Amniotic stem cell (primary cell): ENCODE data around the gene FLRT2.

Experiments used
- DNase-seq: peaks from one replicate; lab custom pipeline; 2025; lab: John Stamatoyannopoulos, UW

Gene FLRT2, protein sequence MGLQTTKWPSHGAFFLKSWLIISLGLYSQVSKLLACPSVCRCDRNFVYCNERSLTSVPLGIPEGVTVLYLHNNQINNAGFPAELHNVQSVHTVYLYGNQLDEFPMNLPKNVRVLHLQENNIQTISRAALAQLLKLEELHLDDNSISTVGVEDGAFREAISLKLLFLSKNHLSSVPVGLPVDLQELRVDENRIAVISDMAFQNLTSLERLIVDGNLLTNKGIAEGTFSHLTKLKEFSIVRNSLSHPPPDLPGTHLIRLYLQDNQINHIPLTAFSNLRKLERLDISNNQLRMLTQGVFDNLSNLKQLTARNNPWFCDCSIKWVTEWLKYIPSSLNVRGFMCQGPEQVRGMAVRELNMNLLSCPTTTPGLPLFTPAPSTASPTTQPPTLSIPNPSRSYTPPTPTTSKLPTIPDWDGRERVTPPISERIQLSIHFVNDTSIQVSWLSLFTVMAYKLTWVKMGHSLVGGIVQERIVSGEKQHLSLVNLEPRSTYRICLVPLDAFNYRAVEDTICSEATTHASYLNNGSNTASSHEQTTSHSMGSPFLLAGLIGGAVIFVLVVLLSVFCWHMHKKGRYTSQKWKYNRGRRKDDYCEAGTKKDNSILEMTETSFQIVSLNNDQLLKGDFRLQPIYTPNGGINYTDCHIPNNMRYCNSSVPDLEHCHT

GRCh38 chr14:85529803-85530574 is at the start of gene FLRT2:
FLRT2 (plus strand) TSS chr14:85530144; CDS start chr14:85621515, 91,371 bp downstream.
- peak; percentile 70 for DNase-seq

GRCh38 chr14:85481471-85481870 is 48.5 kb upstream of the FLRT2 start:
- DNase-seq, result no peak

DNA sequence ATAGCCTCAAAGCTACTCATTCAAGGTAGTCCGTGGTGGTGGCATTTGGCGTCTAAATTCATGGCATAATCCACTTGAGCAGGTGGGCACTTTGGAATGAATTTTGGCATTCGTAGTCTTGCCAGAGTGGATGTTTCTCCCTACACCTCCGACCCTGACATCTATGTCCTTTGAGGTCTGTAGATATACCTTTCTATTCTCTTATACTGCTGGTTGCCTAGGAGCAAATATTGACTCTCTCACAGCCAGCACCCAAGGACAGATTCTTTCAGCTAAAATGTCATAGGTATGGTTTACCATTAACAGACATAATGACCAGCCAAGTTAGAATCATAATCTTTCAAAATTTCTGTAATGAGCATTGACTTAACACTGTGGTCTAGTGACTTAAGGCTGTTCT is 47.4 kb upstream of the FLRT2 start:
- no peak for DNase-seq

- no peak for DNase-seq
These were observed 46.9 kb upstream of the FLRT2 start for GRCh38 chr14:85483037-85483436.

DNA sequence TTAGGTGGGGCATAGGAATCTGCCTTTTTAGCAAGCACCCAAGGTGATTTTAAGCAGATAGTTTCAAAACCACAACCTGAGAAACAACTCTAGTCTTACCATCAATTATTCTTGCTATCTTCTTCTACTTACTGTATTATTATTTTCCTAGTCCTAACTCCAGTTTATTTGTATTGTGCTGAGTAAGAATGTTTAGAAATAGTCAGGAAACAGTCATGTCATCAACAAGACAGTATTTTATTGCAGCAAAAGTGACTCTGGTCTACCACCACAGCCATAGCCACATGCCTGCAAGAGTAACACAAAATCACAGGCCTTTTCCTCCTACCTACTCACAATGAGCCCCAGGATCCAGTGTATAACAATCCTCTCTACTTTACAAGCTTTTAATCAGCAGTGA is 46.3 kb upstream of the FLRT2 start:
- no peak for DNase-seq

GRCh38 chr14:85487215-85487614 is 42.7 kb upstream of the FLRT2 start:
- no peak for DNase-seq

GRCh38 chr14:85501751-85502150 is 28.2 kb upstream of the FLRT2 start:
- no peak for DNase-seq

DNA sequence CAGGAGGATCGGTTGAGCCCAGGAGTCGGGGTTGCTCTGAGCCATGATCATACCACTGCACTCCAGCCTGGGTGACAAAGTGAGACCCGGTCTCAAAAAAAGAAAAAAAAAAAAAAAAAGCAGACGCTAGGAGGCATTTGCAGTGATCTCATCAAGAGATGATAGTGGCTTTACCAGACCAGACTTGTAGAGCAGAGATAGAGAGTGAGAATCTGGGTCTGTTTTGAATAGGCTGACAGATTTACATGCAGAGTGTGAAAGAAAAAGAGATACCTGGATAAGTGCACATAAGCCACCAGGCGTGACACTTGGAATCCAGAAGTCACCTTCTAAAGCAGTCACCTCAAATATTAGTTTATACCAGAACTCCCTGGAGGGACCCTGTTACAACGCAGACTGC is 21.1 kb upstream of the FLRT2 start:
- DNase-seq, result no peak

- no peak for DNase-seq
These were observed 17.5 kb upstream of the FLRT2 start for GRCh38 chr14:85512451-85512850.

DNA sequence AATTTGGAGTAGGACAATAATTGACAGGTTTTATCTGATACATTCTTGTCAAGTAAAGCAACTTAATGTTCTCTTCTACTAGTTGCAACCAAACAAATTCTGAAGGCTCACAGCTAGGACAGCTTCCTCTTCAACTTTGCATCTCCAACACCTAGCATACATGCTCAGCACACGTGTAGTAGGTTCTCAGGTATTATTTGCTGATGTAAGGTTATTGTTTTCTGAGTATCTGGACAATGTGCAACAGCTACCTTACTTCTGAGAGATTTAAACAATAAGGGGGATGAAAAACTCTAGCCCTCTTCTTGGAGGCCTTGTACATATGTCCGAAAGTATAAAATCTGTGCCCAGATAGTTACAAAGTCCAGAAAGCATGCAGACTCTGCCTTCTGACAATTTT is 15.5 kb upstream of the FLRT2 start:
- no peak for DNase-seq

- peak; percentile 75 for DNase-seq
These were observed 13.5 kb upstream of the FLRT2 start for GRCh38 chr14:85516239-85517113.

GRCh38 chr14:85517114-85517688 is 12.7 kb upstream of the FLRT2 start:
- no peak for DNase-seq

DNA sequence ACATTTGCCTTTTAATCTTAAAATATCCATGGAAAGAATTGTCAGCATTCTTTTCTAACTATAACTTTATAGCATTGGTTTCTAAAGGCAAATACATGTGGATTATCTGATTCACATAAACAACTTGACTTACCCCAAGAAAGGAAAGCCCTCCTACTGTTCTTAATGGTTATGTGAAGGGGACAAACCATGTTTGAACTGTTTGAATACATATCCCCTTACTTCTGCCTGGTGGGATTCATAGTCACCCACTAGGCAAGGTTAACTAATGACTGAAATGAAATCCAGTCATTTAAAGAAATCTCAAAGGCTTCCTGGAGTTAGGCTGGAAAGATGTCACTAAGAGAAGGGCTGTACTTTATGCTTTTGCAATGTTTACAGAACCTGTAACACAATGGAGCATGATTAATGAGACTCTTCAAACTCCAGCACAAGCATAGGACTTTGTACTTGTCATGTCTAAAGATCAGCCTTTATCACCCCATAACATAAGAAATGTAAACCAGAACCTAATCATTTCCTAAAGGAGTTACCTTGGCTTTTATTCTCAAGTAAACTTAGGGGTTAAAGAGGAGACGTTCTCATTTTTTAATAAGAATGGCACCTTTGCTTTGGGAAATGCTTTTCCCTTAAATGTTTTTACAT is 10.2 kb upstream of the FLRT2 start:
- no peak for DNase-seq

DNA sequence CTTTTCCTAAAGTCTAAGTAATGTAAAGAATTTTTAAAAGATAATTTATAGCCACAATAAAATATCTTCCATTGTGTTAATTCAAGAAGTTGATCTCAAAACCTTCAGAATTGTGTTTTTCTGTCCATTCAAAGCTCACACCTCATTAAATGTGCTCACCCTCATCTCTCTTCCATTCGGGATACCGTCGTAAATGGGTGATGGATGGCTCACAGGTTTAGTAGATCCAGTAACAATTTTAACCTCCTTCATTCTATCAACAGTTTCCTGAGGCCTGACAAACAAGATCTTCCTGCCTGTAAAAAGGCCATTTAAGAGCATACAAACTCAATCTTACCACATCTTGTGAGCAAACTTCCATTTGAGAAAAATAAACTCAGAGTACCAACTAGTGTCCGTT is 9.4 kb upstream of the FLRT2 start:
- DNase-seq, result no peak

- DNase-seq, result no peak
These were observed 6.3 kb upstream of the FLRT2 start for GRCh38 chr14:85523624-85524023.

- peak; percentile 43 for DNase-seq
These were observed 2.9 kb upstream of the FLRT2 start for GRCh38 chr14:85527006-85527405.

DNA sequence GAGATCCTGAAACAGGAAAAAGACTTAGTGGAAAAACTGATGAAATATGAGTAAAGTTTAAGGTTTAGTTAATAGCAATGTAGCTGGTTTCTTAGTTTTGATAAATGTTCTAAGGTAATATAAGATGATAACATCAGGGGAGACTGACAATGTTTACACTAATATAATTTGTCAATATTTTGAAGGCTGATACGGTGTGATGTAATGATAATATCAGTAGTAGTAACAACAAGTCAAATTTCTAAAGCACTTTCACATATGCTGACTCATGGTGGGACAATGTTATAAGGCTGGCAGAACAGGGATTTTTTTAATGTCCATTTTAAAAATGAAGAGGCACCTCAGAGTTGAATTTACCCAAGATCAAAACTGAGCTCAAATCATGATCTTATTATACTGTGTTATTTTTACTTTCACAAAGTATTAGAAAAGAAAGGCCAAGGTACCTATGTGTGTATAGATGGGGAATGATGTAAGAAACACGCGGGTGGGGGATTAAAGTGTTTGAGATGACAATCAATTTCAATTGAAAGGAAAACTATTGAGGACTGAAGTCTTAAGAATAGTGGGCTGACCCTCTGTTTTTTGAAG is 2.4 kb upstream of the FLRT2 start:
- no peak for DNase-seq

GRCh38 chr14:85528080-85528896 is 1.7 kb upstream of the FLRT2 start:
- peak; percentile 61 for DNase-seq

DNA sequence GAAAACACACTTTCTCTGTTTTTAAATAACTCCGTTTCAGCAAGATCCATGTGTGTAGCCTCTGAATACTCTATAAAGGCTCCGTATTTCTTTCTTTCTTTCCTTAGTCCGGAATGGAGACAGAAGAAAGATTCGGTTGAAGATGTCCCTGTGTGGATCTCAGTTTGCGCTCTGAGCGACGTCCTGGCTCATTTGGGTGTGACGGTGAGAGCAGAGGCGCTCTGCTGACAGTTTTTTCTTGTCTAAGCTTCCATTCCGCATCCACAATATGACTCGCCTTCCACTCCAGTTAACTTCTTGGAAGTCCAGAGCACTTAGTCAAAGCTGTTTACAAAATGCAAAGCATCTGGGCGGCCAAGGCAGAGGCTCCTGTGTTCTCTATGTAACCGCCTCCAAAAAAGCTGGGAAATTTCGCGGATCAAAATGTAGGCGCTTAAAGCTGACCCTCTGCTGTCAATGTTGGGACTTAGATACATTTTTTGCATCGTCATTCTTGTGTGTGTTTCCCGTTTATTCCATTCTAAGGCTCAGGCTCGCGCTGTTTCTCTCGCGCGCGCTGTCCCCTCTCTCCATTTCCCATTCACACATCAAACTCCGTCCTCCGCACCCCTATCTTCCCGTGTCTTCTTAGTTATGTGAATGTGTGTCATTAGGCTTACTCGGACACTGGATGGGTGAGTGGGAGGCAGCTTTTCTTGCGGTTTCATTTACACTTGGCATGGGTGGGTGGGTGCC is 880 bp upstream of the FLRT2 start:
- peak; percentile 68 for DNase-seq
